Fibroblast of lung (primary cell): ENCODE results near the gene BABAM2.

Experiments
- EZH2 ChIP-seq: IDR thresholded peaks from 2 replicates; pipeline ENCODE4 v1.5.1; 2012; ENCODE audit warnings: low read length, control low read depth, mild to moderate bottlenecking; ENCODE audit errors: missing control alignments
- TF ChIP-seq, protein P1 (sequence below), 2 donors: IDR thresholded peaks in 1 of 2; conservative IDR thresholded peaks in 1 of 2; 1 replicate in 1 of 2; 2 replicates in 1 of 2; pipeline ENCODE4 v1.5.1; 2011 to 2012; ENCODE audit warnings: low read length in 2 of 2, control low read depth in 1 of 2, inconsistent platforms in 1 of 2, low read depth in 1 of 2, mild to moderate bottlenecking in 1 of 2

DNA sequence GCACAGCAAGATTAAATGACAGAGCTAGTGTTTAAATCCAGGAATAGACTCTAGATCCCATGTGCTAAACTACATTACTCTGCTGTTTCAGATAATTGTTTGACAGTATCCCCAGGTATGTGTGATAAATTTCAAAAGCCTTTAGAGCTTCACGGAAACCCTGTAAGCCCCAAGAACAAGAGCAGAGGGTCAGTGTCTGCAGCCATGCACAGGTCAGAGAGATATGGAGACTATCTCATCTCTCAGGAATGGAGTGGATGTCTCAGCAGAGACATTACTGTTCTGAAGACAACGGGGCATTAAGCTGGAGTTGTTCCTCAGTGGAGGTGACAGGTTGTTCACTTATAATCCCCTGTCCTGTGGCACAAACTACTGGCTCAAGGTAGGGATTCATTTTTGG, 363.0 kb downstream of the BABAM2 start:
- TF ChIP-seq, protein P1, sequence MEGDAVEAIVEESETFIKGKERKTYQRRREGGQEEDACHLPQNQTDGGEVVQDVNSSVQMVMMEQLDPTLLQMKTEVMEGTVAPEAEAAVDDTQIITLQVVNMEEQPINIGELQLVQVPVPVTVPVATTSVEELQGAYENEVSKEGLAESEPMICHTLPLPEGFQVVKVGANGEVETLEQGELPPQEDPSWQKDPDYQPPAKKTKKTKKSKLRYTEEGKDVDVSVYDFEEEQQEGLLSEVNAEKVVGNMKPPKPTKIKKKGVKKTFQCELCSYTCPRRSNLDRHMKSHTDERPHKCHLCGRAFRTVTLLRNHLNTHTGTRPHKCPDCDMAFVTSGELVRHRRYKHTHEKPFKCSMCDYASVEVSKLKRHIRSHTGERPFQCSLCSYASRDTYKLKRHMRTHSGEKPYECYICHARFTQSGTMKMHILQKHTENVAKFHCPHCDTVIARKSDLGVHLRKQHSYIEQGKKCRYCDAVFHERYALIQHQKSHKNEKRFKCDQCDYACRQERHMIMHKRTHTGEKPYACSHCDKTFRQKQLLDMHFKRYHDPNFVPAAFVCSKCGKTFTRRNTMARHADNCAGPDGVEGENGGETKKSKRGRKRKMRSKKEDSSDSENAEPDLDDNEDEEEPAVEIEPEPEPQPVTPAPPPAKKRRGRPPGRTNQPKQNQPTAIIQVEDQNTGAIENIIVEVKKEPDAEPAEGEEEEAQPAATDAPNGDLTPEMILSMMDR (conservative IDR thresholded peaks at IDR 0.05 in 1 of 2, IDR thresholded peaks at IDR 0.05 in 1 of 2; ENCODE audit: low read depth in 1 of 2, low read length in 2 of 2) = no peak
- no peak for TF ChIP-seq EZH2
